Measurements from ENCODE around the gene ABHD5.

The ABHD5 gene

GRCh38 chr3:43690400-43691119 is at the start of gene ABHD5:
ABHD5 (plus strand) TSS chr3:43690938; CDS start chr3:43690993, 55 bp downstream.
- peak; percentile 86 for DNase-seq (ENCODE audit: low read depth)
- peak; percentile 46 for TF ChIP-seq CTCF (conservative IDR thresholded peaks at IDR 0.05; ENCODE audit: low read depth, low read length)
- H3K4me3 ChIP-seq (ENCODE audit: low read length): peak within 1 kb of the TSS; percentile 69

GRCh38 chr3:43641306-43642114 is 49.2 kb upstream of the ABHD5 start:
- no peak for DNase-seq (ENCODE audit: low read depth)
- H3K4me3 ChIP-seq (ENCODE audit: low read length): no peak overlapping the region
- TF ChIP-seq CTCF (conservative IDR thresholded peaks at IDR 0.05; ENCODE audit: low read depth, low read length): no peak

DNA sequence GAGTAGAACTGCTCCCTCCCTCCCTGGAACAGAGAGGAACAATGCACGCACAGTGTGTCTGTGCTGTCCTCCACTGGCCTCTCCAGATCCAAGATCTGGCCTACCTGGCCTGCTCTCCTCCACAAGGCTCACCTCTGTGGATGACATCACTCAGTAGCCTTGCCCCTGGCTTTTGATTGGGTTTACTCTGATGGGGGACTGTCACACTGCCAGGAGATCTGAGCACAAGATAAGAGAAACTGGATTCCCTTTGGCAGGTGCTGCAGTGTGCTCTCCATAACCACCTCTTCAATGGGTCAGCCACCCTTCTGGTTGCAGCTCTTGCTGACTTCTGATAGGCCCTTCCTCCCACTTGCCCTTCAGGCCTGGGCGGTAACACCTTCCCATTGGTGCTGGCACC is 46.3 kb upstream of the ABHD5 start:
- no peak for DNase-seq (ENCODE audit: low read depth)
- H3K4me3 ChIP-seq (ENCODE audit: low read length): no peak overlapping the region
- no peak for TF ChIP-seq CTCF (conservative IDR thresholded peaks at IDR 0.05; ENCODE audit: low read depth, low read length)

- H3K4me3 ChIP-seq (ENCODE audit: low read length): no peak overlapping the region
- TF ChIP-seq CTCF (conservative IDR thresholded peaks at IDR 0.05; ENCODE audit: low read depth, low read length): no peak
- no peak for DNase-seq (ENCODE audit: low read depth)
Measured at GRCh38 chr3:43647331-43648166, 43.2 kb upstream of the ABHD5 start.

DNA sequence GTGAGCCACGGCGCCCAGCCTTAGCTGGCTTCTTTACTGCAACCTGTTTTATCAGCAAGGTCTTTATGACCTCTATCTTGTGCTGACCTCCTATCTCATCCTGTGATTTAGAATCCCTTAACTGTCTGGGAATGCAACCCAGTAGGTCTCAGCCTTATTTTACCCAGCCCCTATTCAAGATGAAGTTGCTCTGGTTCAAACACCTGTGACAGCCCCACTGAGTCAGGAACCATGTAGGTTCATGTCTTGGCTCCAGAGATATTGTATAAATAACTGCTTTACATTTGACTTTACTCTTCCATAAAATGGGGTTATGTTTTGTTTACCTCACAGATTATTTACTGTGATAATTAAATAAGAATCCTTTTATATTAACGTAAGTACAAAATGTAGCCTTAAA is 41.8 kb upstream of the ABHD5 start:
- DNase-seq (ENCODE audit: low read depth): no peak
- no peak overlapping the region for H3K4me3 ChIP-seq (ENCODE audit: low read length)
- no peak for TF ChIP-seq CTCF (conservative IDR thresholded peaks at IDR 0.05; ENCODE audit: low read depth, low read length)

DNA sequence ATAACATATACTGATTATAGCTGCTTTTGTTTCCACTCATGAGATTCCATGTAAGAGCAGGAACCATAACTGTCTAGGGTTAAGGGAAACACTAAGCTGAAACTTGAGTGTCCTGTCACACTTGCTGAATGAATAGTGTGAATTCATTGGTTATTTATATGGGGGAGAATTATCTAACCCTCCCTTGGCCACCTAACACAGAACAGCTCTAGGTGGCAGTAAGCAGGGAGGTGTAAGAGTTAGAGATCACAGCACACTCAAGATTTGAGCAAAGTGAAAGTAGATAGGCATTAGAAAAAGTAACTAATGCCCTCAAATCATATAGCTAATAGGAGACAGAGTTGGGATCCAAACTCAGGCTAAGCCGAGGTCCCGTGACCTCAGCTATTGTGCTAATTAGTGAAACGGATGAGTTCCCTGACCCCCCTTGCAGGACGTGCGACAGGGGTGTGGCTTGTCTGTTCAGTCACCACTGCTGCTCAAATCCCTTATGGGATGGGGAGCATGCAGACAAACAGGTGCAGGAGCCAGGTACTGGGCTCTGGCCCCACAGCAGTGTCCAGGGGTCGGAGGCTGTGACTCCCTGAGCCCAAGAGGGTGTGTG is 41.3 kb upstream of the ABHD5 start:
- peak; percentile 6 for TF ChIP-seq CTCF (conservative IDR thresholded peaks at IDR 0.05; ENCODE audit: low read depth, low read length)
- peak overlapping the region; percentile 34 for H3K4me3 ChIP-seq (ENCODE audit: low read length)
- no peak for DNase-seq (ENCODE audit: low read depth)
